CD4-positive, alpha-beta T cell treated with Interferon gamma for 1 hour (primary cell): ENCODE data around the gene GMDS.
"Not testable (repeated sequence)": the region's sequence is repeated elsewhere in the genome, so short reads cannot be mapped to it uniquely, and the experiment has no call there.

Experiments
- DNase-seq: peaks from one replicate; pipeline ENCODE4 v3.0.0-alpha.2; 2020

Gene GMDS

GRCh38 chr6:1761477-1761877 lies 483.9 kb downstream of the GMDS start:
- no peak for DNase-seq

DNA sequence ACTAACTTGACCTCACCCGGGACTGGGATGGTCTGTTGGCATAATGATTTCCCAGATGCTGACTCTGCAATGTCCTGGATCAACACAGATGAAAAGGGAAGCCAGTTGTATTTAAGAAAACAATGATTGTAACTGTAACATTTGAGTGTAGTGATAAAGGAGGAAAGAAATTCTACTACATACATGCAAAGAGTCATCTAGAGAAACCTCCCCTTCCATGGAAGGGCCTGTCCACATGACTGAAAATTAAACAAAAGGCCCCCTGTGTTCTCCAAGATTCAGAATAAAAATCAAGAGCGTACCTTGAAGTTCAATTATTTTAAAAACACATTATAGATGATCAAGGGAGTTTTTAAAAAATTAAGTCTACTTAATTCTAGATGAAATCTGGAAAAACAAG lies 484.5 kb downstream of the GMDS start:
- no peak for DNase-seq

GRCh38 chr6:1759870-1760269 lies 485.5 kb downstream of the GMDS start:
- DNase-seq, result no peak

- no peak for DNase-seq
These were observed 487.2 kb downstream of the GMDS start for GRCh38 chr6:1758076-1758679.

DNA sequence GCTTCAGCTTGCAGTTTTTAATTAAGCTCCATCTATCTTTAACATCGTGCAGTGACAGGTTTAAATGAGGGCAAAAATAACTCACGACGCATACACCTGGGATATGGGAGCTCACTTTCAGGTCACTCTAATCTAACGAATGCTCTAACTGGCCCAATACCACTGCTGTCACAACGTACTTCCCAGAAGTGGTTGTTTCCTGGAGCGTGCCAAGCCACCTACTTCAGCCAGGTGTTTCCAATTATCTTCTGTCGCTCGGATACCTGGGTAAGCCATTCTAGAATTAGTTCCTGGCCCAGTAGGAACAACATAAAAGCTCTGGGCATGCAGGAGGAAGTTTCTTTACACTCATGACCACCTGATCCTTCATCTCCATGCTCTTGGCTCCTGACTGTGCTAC lies 488.3 kb downstream of the GMDS start:
- DNase-seq, result no peak

- DNase-seq, result no peak
These were observed 488.8 kb downstream of the GMDS start for GRCh38 chr6:1756472-1757129.

GRCh38 chr6:1751063-1751462 lies 494.3 kb downstream of the GMDS start:
- DNase-seq, result not testable (repeated sequence)

GRCh38 chr6:1749041-1749440 lies 496.4 kb downstream of the GMDS start:
- DNase-seq, result no peak

DNA sequence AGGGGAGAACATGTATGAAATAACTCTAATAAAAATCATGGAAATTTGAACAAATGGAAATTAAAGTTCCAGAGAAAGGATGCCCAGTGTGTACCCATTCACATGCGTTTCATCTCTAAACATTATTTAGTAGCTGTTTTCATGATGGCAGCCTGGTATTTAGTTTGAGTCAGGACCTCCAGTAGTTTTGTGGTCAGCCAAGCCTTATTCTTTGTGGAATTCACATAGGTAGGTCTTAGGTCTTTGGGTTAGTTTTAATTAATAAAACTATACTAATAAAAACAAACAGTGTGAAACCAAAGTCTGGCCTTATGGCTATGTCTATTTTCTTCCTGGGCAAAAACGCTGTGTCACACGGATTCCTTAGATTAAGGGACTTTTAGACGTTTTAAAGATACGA lies 497.9 kb downstream of the GMDS start:
- DNase-seq, result no peak

DNA sequence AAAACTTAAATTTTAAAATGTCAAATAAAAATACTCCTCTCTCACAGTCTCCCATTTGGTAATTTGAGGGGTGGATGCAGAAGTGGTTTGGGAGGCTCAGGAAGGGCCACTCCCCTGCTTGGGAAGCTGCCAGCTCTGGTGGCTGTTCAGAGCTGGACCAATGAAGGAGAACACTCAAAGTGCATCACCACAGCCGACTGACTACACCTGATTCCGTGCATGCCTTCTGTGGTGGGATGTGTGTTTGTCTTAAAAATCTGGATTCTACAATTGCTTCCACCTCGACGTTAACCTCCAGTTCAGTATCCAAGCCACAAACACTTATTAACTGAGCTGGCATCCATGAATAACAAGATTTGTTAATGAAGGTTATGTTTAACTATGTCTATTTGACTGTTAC lies 498.4 kb downstream of the GMDS start:
- DNase-seq, result no peak

DNA sequence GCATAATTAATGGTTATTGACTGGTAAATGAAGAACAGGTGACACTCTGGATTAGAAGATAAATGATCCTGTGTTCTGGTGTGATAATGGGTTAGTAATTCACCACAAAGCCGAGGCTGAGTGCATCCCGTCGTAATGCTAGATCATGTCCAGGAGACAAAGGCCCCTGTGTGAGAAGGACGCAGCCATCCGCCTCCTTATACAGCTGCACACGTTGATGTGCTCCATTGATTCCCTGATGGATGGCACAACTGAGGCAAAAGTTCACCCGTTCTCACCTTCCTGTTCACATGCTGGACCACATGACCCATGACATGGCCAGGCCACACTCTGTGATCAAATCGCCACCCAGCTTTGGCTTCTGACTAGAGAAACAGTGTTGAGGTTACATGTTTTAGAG lies 499.6 kb downstream of the GMDS start:
- no peak for DNase-seq

DNA sequence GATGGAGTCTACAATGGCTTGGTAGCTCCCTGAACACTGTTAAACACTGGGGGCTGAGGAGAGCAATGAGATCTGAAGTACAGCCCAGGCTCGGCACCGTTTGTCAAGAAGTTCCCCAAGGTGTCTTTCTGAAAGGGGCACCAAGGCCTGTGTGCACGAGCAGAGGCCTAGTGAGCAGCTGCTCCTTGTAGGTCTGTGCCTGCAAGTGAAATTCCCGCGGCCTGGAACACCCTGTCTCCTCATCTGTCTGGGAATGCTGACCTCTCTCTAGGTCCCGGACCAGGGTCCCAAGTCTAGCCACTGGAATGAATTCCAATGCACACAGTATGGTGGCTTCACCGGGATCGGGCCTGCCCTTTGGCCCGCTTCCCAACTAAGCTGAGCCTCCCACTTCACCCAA lies 500.9 kb downstream of the GMDS start:
- no peak for DNase-seq

DNA sequence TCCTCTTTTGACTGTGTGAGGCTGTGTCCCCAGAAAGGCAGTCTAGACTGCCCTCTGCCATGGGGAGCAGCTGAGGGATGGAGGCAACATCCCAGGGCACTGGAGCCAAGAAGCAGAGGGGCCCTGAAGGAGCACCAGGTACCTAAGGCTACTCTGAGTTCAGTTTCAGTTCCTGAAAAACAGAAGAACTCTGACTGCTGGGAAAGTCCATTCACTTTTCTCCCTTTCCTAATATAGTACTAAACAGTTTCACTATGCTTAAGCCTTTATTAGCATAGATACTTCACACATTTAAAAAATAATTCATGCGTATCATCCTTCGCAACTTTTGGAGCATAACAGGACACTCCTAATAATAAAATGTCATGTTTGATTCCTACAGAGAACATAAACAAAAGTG lies 505.7 kb downstream of the GMDS start:
- DNase-seq, result no peak

- no peak for DNase-seq
These were observed 506.2 kb downstream of the GMDS start for GRCh38 chr6:1739220-1739619.

DNA sequence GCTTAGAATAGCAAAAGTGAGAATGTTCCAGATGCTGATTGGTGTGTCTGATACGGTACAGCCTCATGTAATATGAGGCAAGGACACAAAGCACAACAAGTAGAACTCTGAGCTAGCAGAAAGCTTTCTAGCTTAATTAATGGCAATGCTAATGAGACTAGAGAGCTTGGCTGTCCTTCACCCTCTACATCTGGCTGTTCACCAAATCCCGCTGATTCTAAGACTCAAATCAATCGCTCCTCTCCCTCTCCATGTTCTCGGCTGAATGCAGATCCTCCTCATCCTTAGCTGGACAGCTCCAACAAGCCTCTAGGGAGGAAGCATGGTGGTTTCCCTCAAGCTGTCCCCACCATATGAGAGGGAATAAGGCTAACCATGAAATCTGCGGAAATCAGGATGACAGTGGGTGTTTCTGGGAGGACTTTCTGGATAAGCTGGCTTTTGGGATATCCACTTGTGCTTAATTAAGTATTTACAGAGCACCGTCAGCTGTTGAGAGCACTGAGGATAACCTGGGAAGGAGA lies 506.8 kb downstream of the GMDS start:
- DNase-seq, result no peak

GRCh38 chr6:1737463-1738311 lies 507.7 kb downstream of the GMDS start:
- no peak for DNase-seq

- DNase-seq, result no peak
These were observed 508.9 kb downstream of the GMDS start for GRCh38 chr6:1736346-1737105.

DNA sequence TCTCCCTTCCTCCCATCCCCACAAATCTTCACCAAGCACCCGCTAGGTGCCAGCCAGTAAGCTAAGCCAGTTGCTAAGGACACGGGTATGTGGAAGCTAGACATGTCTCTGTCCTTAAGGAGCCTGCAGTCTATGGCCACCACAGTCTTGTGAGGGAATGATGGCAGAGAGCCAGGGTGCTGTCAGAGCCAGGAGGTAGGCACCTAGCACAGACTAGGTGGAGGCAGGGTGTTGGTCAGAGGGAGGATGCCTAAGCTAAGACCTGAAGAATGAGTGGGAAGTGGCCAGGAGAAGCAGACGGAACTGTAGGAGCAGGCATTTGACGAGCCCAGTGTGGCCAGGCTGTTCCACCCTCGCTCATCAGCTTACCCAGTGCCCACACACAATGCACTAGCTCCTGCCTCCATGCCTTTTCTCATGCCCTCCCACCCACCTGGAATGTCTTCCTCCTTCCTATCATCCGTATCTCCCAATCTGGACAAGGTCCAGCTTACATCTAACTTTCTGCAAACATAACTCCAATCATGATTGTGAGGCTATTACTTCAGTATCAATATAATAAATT lies 510.1 kb downstream of the GMDS start:
- no peak for DNase-seq

GRCh38 chr6:1730882-1731281 lies 514.5 kb downstream of the GMDS start:
- no peak for DNase-seq

DNA sequence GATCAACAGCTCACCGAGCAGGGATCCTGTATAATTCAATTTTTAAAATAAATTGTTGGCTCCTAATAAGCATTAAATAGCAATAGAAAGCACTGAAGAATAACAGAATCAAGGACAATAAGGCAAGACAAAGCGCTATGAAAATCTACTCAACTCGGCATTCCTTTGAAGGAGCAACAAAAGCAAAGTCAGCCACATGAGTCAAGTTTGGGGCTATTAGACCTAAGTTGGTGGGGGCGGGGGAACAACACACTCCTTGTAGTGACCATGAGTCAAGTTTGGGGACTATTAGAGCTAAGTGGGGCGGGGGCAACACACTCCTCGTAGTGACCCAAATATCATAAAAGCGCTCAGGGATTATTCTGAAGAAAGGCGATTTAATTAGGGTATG lies 515.7 kb downstream of the GMDS start:
- DNase-seq, result no peak

DNA sequence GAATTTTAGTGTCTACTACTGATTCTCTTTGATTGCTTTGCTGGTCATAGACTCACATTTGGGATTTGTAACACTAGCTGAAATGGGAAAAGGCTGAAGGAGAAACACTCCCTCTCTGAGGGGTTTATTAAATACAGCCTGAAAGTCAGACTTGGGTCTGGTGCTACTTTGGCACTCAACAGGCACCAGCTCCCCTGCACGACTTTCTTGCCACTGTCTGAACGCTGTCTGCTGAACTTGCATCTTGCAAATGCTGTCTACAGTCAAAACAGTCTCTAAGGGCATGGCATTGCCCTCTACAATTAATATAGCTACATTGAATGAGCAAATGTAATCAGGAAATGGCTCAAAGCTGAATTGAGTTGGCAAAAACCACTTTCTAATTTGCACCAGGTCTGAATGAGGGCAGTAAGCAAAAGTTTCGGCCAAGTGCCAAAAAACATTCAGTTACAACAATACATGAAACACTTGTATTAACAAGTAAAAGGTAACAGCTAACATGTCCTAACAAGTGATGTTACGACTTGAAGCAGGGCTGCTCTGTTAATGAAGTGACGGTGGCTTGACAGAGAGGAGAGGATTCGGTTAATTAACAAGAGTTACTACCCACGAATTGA lies 516.2 kb downstream of the GMDS start:
- no peak for DNase-seq

DNA sequence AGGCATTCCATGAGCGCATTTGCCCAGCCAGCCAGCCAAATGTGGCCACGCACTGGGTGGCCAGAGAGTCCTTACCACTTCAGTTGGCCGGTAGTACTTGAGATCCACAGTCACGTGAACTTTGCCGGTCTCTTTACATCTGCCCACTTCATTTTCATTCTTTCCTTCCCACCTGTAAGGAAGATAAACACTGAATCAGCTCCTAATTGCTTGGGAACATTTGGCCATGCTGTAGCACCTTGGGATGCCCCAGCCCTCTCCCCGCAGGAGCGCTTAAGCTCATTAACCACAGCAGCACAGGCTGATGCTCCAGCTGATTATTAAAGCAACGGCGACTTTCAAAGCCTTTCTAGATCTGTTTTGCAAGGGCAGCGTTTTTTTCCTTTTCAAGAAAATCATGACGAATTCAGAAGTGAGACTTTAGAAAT lies 519.0 kb downstream of the GMDS start:
- DNase-seq, result no peak
